BLaER1 (cell line): ENCODE measurements around the gene DOCK4.

Experiments
- H3K27ac ChIP-seq: shearing (Covaris generic); formaldehyde crosslinking; 2 replicates; pipeline ENCODE4 v1.8.1; 2022
- H3K27me3 ChIP-seq: shearing (Covaris generic); formaldehyde crosslinking; 2 replicates; pipeline ENCODE4 v1.8.1; 2022
- H3K36me3 ChIP-seq: shearing (Covaris generic); formaldehyde crosslinking; 2 replicates; pipeline ENCODE4 v1.8.1; 2022
- H3K4me1 ChIP-seq: shearing (Covaris generic); formaldehyde crosslinking; 2 replicates; pipeline ENCODE4 v1.8.1; 2022
- H3K4me2 ChIP-seq: shearing (Covaris generic); formaldehyde crosslinking; 2 replicates; pipeline ENCODE4 v1.8.1; 2022
- H3K4me3 ChIP-seq: shearing (Covaris generic); formaldehyde crosslinking; 2 replicates; pipeline ENCODE4 v1.8.1; 2022
- H3K9ac ChIP-seq: shearing (Covaris generic); formaldehyde crosslinking; 2 replicates; pipeline ENCODE4 v1.8.1; 2022
- H3K9me3 ChIP-seq: shearing (Covaris generic); formaldehyde crosslinking; 2 replicates; pipeline ENCODE4 v1.8.1; 2022
- H4K20me1 ChIP-seq: shearing (Covaris generic); formaldehyde crosslinking; 2 replicates; pipeline ENCODE4 v1.8.1; 2022
- Cebpa-rat ChIP-seq: shearing (Covaris generic); IDR thresholded peaks from 2 replicates; pipeline ENCODE4 v1.8.1; 2022

DOCK4 gene

DNA sequence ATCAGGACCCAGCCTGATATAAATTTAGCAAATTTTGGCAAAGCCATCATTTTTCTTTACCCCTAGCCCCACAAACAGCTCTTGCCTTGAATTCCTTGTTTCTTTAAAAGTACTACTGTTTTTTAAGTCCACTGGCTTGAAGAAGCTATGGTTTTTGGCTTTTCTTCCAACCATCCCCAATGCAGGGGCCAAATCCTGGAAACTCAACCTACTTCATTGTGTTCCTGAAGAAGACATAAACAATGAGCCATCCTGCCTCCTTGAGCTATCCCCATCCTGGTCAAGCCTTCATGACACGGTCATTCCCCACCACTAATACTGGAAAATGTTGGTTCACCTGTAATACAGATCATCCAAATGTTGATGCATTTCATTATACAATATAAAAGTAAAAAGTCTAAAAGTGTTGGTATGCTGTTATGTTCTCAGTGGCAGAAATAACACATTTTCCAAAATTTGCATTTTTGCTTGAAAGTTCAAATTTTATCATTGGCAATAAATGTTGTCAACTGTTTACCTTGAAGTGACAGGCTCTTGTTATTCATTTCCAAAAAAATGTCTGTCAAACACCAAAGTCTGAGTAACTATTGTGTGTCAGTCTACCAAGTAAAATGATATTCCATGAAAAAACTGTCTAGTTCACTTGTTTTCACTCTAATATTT, 92.2 kb downstream of the DOCK4 start:
- no peaks in the 10 kb centered on the region for H3K27me3 ChIP-seq
- H3K9me3 ChIP-seq = no peaks in the 10 kb centered on the region
- no peak overlapping the region for H3K4me2 ChIP-seq
- no peaks in the 10 kb centered on the region for H3K4me1 ChIP-seq
- no peak for TF ChIP-seq Cebpa-rat
- H3K4me3 ChIP-seq = no peak overlapping the region
- no peak overlapping the region for H3K27ac ChIP-seq
- H4K20me1 ChIP-seq = no peaks in the 10 kb centered on the region
- no peak overlapping the region for H3K9ac ChIP-seq
- H3K36me3 ChIP-seq = no peaks in the 10 kb centered on the region

- H4K20me1 ChIP-seq = no peaks in the 10 kb centered on the region
- no peaks in the 10 kb centered on the region for H3K27me3 ChIP-seq
- no peaks in the 10 kb centered on the region for H3K36me3 ChIP-seq
- H3K27ac ChIP-seq = no peak overlapping the region
- TF ChIP-seq Cebpa-rat = no peak
- no peak overlapping the region for H3K4me3 ChIP-seq
- H3K9ac ChIP-seq = no peak overlapping the region
- H3K4me2 ChIP-seq = no peak overlapping the region
- no peaks in the 10 kb centered on the region for H3K9me3 ChIP-seq
- H3K4me1 ChIP-seq = no peaks in the 10 kb centered on the region
Measured at GRCh38 chr7:112112822-112113255, 93.4 kb downstream of the DOCK4 start.

DNA sequence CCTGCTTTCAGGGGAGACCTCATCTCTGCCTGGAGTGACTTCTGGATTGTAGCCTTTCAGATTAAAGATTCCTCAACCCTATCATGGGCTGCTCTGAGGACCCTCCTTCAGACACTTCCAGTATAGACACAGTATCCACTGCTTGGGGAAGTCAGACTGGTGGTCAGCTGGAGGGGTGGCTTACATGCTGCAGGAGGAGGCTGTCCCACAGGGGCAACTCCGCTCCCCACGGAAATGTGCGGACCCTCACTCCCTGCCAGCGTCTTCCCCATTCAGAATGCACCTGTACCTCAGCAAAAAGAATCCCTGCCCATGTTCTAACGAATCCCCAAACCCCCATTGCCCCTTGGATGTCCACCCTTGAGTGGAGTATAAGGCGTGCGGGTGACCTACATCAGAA, 95.5 kb downstream of the DOCK4 start:
- H3K36me3 ChIP-seq = no peaks in the 10 kb centered on the region
- peaks cover 3% of the 10 kb centered on the region; the same call in 1 of the 2 replicates for H3K4me1 ChIP-seq
- no peak overlapping the region for H3K9ac ChIP-seq
- no peak overlapping the region for H3K4me3 ChIP-seq
- H3K27ac ChIP-seq = no peak overlapping the region
- no peak overlapping the region for H3K4me2 ChIP-seq
- no peaks in the 10 kb centered on the region for H3K27me3 ChIP-seq
- H3K9me3 ChIP-seq = no peaks in the 10 kb centered on the region
- H4K20me1 ChIP-seq = no peaks in the 10 kb centered on the region
- TF ChIP-seq Cebpa-rat = no peak

GRCh38 chr7:112110175-112110574, 96.0 kb downstream of the DOCK4 start:
- Histone ChIP-seq H3K4me2 (no peak overlapping the region), H3K36me3 (no peaks in the 10 kb centered on the region), H3K4me3 (no peak overlapping the region), H4K20me1 (no peaks in the 10 kb centered on the region), H3K9me3 (no peaks in the 10 kb centered on the region), H3K9ac (no peak overlapping the region), H3K27me3 (no peaks in the 10 kb centered on the region), H3K27ac (no peak overlapping the region), H3K4me1 (peaks cover 3% of the 10 kb centered on the region; the same call in 1 of the 2 replicates)
- no peak for TF ChIP-seq Cebpa-rat

- no peak overlapping the region for H3K9ac ChIP-seq
- no peaks in the 10 kb centered on the region for H3K36me3 ChIP-seq
- no peaks in the 10 kb centered on the region for H3K27me3 ChIP-seq
- no peak overlapping the region for H3K27ac ChIP-seq
- no peak overlapping the region for H3K4me3 ChIP-seq
- no peak overlapping the region for H3K4me2 ChIP-seq
- H3K4me1 ChIP-seq = peaks cover 3% of the 10 kb centered on the region; the same call in 1 of the 2 replicates
- H3K9me3 ChIP-seq = no peaks in the 10 kb centered on the region
- no peaks in the 10 kb centered on the region for H4K20me1 ChIP-seq
- TF ChIP-seq Cebpa-rat = no peak
Measured at GRCh38 chr7:112108981-112109380, 97.2 kb downstream of the DOCK4 start.

DNA sequence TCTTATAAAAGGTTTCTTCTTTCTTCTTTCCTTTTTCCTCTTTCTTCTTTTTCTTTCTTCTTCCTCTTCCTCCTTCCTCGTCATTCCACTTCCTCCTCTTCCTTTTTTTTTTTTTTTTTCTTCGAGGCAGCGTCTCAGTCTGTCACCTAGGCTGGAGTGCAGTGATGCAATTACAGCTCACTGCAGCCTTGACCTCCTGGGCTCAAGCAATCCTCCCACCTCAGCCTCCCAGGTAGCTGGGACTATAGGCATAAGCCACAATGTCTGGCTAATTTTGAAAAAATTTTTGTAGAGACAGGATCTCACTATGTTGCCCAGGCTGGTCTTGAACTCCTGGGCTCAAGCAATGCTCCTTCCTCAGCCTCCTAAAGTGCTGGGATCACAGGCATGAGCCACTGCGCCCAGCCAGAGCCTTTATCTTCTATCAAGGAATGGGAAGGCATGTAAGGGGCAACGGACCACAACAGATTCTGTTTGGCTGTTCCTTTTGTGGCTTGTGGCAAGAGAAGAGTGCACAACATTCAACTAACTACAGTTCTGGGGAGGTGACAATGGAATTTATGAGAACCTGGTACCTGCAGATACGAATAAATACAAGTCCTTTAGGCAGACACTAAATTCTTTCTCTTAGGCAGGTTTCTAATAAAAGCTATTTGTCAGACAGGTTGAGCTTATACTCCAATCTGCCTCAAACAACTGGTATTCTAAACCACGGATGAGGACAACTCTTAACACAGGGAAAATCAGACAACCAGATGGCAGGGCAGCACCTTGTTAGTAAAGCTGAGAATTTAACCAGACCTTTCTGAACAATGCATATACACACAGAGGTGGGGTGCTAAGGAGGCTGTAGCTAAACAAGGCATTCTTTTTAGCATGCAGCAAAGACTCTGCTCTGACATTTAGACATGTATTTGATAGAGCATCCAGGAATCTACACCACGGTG, 100.3 kb downstream of the DOCK4 start:
- no peak overlapping the region for H3K9ac ChIP-seq
- no peak overlapping the region for H3K27ac ChIP-seq
- H3K4me2 ChIP-seq = peak overlapping the region; percentile 5; the same call in 1 of the 2 replicates
- 0 out of 2 replicates have a peak, but pooled peaks cover 6% of the 10 kb centered on the region for H3K9me3 ChIP-seq
- H3K4me1 ChIP-seq = peaks cover 14% of the 10 kb centered on the region
- TF ChIP-seq Cebpa-rat = no peak
- no peaks in the 10 kb centered on the region for H4K20me1 ChIP-seq
- H3K27me3 ChIP-seq = no peaks in the 10 kb centered on the region
- no peaks in the 10 kb centered on the region for H3K36me3 ChIP-seq
- no peak overlapping the region for H3K4me3 ChIP-seq

GRCh38 chr7:112104120-112104519, 102.1 kb downstream of the DOCK4 start:
- Histone ChIP-seq H3K4me3 (no peak overlapping the region), H4K20me1 (no peaks in the 10 kb centered on the region), H3K4me1 (peaks cover 14% of the 10 kb centered on the region), H3K36me3 (no peaks in the 10 kb centered on the region), H3K27me3 (no peaks in the 10 kb centered on the region), H3K9ac (no peak overlapping the region), H3K9me3 (0 out of 2 replicates have a peak, but pooled peaks cover 6% of the 10 kb centered on the region), H3K27ac (no peak overlapping the region), H3K4me2 (no peak overlapping the region)
- TF ChIP-seq Cebpa-rat = no peak

GRCh38 chr7:112103246-112103645, 103.0 kb downstream of the DOCK4 start:
- no peaks in the 10 kb centered on the region for H4K20me1 ChIP-seq
- H3K4me2 ChIP-seq = peak overlapping the region; percentile 42
- no peak overlapping the region for H3K27ac ChIP-seq
- H3K27me3 ChIP-seq = no peaks in the 10 kb centered on the region
- H3K4me1 ChIP-seq = peaks cover 14% of the 10 kb centered on the region
- no peak for TF ChIP-seq Cebpa-rat
- no peaks in the 10 kb centered on the region for H3K36me3 ChIP-seq
- H3K9ac ChIP-seq = no peak overlapping the region
- no peak overlapping the region for H3K4me3 ChIP-seq
- H3K9me3 ChIP-seq = 0 out of 2 replicates have a peak, but pooled peaks cover 6% of the 10 kb centered on the region

DNA sequence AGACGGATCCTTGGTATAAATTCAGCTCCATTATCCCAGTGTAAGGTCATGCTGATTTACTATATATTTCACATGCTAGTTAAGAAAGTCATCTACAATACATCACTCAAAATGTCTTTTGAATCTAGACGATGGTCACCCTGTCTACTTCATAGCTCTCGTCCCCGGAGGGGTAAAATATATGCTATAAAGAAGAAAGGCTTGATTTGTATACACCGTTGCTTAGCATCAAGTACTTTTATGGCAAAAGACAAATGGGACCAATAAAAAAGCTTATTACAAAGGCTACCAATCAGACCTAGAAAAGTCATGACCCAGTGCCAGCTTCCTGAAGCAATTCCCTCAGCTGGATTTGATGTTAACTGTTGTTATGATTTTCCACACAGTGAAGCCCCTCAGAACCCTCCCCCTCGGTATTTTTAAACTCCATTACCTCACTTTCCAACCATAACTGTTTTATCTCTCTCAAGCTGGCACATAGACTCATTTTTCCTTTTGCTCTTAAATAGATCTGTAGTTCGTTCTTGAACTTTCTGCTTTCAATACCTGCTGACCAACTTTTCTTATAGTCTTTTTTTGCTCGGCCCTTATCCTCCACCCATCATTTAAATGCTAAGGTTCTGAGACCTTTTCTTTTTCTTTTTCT, 104.9 kb downstream of the DOCK4 start:
- no peak for TF ChIP-seq Cebpa-rat
- Histone ChIP-seq H3K27me3 (no peaks in the 10 kb centered on the region), H3K9me3 (0 out of 2 replicates have a peak, but pooled peaks cover 6% of the 10 kb centered on the region), H3K36me3 (no peaks in the 10 kb centered on the region), H3K4me1 (peaks cover 14% of the 10 kb centered on the region), H3K4me2 (no peak overlapping the region), H4K20me1 (no peaks in the 10 kb centered on the region), H3K9ac (no peak overlapping the region), H3K4me3 (no peak overlapping the region), H3K27ac (no peak overlapping the region)

DNA sequence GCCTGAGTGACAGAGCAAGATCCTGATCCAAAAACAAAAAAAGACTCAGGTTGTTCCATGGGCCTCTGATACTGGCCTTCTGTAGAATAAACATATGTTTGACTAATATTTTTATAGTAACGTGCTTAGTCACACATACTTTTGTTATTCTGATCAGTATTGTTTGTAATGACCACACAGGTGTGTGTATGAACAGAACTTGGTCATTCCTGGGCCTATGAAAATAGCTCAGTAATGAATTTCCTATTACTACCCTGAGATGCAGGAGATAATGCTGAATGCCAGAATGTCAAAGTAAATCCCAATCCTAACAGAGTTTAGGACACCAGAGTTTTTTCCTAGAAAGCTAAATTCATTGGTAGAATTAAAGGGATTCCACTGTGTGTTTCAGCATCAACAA, 108.7 kb downstream of the DOCK4 start:
- Histone ChIP-seq H3K27me3 (no peaks in the 10 kb centered on the region), H3K4me3 (no peak overlapping the region), H3K36me3 (no peaks in the 10 kb centered on the region), H3K9ac (no peak overlapping the region), H3K4me2 (no peak overlapping the region), H3K27ac (no peak overlapping the region), H3K9me3 (0 out of 2 replicates have a peak, but pooled peaks cover 6% of the 10 kb centered on the region), H4K20me1 (no peaks in the 10 kb centered on the region), H3K4me1 (no peaks in the 10 kb centered on the region)
- no peak for TF ChIP-seq Cebpa-rat
